HepG2 (cell line): ENCODE measurements around the gene TMCO4. TPM values are rescaled to one million over a fixed set of nuclear protein-coding genes. Genes with fewer than 3 reads are reported as not detected.

Experiments used
- HNF4A ChIP-seq: sonication (generic); formaldehyde crosslinking; IDR thresholded peaks from 2 replicates; pipeline ENCODE4 v1.4.0; 2020; ENCODE audit warnings: missing genetic modification reagents
- SMARCC2 ChIP-seq: fragments of 450-650 bp; IDR thresholded peaks from 2 replicates; pipeline ENCODE4 v1.6.1; 2017; ENCODE audit warnings: antibody characterized with exemption, mild to moderate bottlenecking
- ZNF274 ChIP-seq: sonication (generic); formaldehyde crosslinking; IDR thresholded peaks from 2 replicates; pipeline ENCODE4 v1.5.1; 2020; ENCODE audit warnings: mild to moderate bottlenecking, missing genetic modification reagents
- ZNF784 ChIP-seq: sonication (generic); formaldehyde crosslinking; IDR thresholded peaks from 2 replicates; pipeline ENCODE4 v1.5.1; 2020; ENCODE audit warnings: missing genetic modification reagents, mild to moderate bottlenecking, borderline replicate concordance
- polyA plus RNA-seq, 8 experiments: library from polyadenylated mRNA; depleted of rRNA in 3 of 8; stranded (reverse) in 7 of 8; unstranded in 1 of 8; fragments of >200 nt; fragmentation: Illumina TruSeq in 4 of 8; extraction: Trizol in 4 of 8; gene quantifications; 2 replicates each; pipeline versions ENCODE4 v1.2.1 to v1.2.3, GENCODE V29; 2011 to 2016; ENCODE audit warnings: low read depth in 4 of 8, missing spikeins in 1 of 8, mixed read lengths in 1 of 8; ENCODE audit not compliant: insufficient read depth in 1 of 8
- total RNA-seq, 5 experiments: library from RNA; depleted of rRNA; stranded (reverse); fragments of >200 nt; fragmentation: Illumina TruSeq; extraction: Trizol; gene quantifications; 2 replicates each; pipeline ENCODE4 v1.2.3, GENCODE V29; 2016; ENCODE audit warnings: low read depth in 1 of 5
- TF ChIP-seq, protein P1 (sequence below): sonication (generic); formaldehyde crosslinking; IDR thresholded peaks from 2 replicates; pipeline ENCODE4 v1.5.0; 2020; ENCODE audit warnings: mild to moderate bottlenecking, missing genetic modification reagents
- TF ChIP-seq, protein P2 (sequence below): sonication (generic); formaldehyde crosslinking; IDR thresholded peaks from 2 replicates; pipeline ENCODE4 v1.4.0; 2020; ENCODE audit warnings: mild to moderate bottlenecking, missing genetic modification reagents, borderline replicate concordance

The TMCO4 gene
- total and polyA plus RNA-seq, 2 of the 13 experiments (the other 11 are each of a cell fraction or from before 2014, with no cell fraction given), result 2.1 to 4.1 TPM

- TF ChIP-seq, protein P1, sequence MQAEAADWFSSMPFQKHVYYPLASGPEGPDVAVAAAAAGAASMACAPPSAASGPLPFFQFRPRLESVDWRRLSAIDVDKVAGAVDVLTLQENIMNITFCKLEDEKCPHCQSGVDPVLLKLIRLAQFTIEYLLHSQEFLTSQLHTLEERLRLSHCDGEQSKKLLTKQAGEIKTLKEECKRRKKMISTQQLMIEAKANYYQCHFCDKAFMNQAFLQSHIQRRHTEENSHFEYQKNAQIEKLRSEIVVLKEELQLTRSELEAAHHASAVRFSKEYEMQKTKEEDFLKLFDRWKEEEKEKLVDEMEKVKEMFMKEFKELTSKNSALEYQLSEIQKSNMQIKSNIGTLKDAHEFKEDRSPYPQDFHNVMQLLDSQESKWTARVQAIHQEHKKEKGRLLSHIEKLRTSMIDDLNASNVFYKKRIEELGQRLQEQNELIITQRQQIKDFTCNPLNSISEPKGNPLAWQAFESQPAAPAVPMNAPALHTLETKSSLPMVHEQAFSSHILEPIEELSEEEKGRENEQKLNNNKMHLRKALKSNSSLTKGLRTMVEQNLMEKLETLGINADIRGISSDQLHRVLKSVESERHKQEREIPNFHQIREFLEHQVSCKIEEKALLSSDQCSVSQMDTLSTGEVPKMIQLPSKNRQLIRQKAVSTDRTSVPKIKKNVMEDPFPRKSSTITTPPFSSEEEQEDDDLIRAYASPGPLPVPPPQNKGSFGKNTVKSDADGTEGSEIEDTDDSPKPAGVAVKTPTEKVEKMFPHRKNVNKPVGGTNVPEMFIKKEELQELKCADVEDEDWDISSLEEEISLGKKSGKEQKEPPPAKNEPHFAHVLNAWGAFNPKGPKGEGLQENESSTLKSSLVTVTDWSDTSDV (CRISPR knock-in tag), result no peak
- TF ChIP-seq SMARCC2 (no peak), ZNF274 (CRISPR knock-in tag) (no peak), ZNF784 (CRISPR knock-in tag) (no peak), HNF4A (CRISPR knock-in tag) (no peak)
- TF ChIP-seq, protein P2, sequence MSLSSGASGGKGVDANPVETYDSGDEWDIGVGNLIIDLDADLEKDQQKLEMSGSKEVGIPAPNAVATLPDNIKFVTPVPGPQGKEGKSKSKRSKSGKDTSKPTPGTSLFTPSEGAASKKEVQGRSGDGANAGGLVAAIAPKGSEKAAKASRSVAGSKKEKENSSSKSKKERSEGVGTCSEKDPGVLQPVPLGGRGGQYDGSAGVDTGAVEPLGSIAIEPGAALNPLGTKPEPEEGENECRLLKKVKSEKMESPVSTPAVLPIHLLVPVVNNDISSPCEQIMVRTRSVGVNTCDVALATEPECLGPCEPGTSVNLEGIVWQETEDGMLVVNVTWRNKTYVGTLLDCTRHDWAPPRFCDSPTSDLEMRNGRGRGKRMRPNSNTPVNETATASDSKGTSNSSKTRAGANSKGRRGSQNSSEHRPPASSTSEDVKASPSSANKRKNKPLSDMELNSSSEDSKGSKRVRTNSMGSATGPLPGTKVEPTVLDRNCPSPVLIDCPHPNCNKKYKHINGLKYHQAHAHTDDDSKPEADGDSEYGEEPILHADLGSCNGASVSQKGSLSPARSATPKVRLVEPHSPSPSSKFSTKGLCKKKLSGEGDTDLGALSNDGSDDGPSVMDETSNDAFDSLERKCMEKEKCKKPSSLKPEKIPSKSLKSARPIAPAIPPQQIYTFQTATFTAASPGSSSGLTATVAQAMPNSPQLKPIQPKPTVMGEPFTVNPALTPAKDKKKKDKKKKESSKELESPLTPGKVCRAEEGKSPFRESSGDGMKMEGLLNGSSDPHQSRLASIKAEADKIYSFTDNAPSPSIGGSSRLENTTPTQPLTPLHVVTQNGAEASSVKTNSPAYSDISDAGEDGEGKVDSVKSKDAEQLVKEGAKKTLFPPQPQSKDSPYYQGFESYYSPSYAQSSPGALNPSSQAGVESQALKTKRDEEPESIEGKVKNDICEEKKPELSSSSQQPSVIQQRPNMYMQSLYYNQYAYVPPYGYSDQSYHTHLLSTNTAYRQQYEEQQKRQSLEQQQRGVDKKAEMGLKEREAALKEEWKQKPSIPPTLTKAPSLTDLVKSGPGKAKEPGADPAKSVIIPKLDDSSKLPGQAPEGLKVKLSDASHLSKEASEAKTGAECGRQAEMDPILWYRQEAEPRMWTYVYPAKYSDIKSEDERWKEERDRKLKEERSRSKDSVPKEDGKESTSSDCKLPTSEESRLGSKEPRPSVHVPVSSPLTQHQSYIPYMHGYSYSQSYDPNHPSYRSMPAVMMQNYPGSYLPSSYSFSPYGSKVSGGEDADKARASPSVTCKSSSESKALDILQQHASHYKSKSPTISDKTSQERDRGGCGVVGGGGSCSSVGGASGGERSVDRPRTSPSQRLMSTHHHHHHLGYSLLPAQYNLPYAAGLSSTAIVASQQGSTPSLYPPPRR, result no peak
- TF ChIP-seq, all 625 proteins: peak for 0
These were observed 35.9 kb upstream of the TMCO4 start (continued) for GRCh38 chr1:19835578-19835977.
